ENCODE data around the gene NDST3.
A peak's percentile ranks its signal among the peaks of the same experiment; 100 is the strongest.

Gene NDST3

GRCh38 chr4:118173956-118174725 is 139.9 kb downstream of the NDST3 start:
- DNase-seq (ENCODE audit: low read depth in 4 of 4, low spot score in 1 of 4): no peak

GRCh38 chr4:118175506-118175905 is 141.2 kb downstream of the NDST3 start:
- no peak for DNase-seq (ENCODE audit: low read depth in 4 of 4, low spot score in 1 of 4)

- DNase-seq (ENCODE audit: low read depth in 4 of 4, low spot score in 1 of 4): no peak
These were observed 142.8 kb downstream of the NDST3 start for GRCh38 chr4:118177126-118177525.

DNA sequence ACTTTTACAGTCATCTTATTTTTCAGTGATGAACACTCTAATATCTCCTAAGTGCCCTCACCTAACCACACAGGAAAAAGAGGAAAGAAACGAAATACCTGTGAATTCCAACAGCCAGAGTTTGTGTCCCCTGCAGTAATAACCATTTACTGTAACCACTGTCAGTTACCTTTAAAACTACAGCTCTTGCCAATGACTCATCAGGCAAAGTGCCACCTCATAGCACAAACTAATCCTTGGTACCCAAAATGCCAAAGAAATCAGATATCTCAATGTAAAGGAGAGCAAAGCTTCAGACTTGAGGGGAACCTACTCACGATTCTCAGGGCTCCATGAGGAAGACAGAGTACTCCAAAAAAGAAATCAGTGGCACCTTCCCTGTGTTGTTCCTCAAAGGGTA is 146.5 kb downstream of the NDST3 start:
- no peak for DNase-seq (ENCODE audit: low read depth in 4 of 4, low spot score in 1 of 4)

DNA sequence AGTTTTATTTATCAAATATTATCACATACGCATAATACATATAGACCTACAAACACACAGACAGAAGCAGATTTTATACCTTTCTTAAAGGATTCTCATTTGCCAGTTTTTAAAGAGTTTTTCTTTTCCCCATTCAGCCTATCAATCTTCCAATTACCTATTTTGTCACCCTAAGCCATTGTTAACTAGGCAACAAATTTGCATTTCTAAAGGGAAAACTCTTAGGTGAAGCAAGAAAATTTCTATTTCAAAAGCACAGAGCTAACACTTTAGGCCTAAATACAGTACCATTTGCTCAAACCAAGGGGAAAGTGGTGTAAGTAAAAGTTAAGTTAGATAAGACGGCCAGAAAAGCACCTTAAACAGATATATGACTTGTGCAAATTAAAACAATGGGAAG is 156.6 kb downstream of the NDST3 start:
- DNase-seq (ENCODE audit: low read depth in 4 of 4, low spot score in 1 of 4): no peak

DNA sequence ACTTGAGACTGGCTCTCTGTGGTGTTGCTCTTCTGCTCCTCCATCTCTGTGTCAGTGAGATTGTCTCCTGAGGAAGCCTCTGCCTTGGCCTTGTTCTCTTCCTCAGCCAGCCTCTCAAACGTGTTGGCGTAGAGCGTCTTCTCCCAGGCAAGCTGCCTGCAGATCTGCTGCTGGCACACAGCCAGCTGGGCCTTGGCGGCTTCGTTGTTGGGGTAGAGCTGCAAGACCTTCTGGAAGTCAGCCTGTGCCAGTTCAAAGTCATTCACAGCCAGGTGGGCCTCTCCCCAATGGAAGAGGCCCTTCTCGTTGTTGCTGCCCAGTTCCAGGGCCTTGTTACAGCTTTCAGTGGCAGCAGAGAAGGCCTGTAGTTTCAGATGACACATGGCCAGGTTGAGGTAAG is 159.1 kb downstream of the NDST3 start:
- no peak for DNase-seq (ENCODE audit: low read depth in 4 of 4, low spot score in 1 of 4)

- no peak for DNase-seq (ENCODE audit: low read depth in 4 of 4, low spot score in 1 of 4)
These were observed 172.3 kb downstream of the NDST3 start for GRCh38 chr4:118206627-118207026.

DNA sequence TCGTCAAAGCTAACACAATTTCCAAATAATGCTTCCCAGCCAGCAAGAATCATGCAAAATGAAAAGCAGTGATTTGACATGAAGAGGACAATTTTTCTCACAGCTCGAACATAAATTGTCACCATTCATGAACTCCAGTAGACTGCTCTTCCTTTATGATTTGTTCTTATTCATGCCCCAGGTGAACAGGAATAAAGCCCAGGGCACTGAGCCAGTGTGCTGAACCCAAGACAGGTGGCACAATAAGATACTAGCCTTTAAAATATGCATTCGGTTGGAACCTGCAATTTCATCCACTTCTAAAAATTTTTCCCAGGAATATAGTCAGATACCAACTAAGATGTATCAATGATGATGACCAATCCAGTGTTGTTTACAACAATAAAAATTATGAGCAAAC is 178.8 kb downstream of the NDST3 start:
- no peak for DNase-seq (ENCODE audit: low read depth in 4 of 4, low spot score in 1 of 4)

- no peak for DNase-seq (ENCODE audit: low read depth in 4 of 4, low spot score in 1 of 4)
These were observed 181.5 kb downstream of the NDST3 start for GRCh38 chr4:118215826-118216225.

GRCh38 chr4:118221227-118221800 is 187.0 kb downstream of the NDST3 start:
- DNase-seq (ENCODE audit: low read depth in 4 of 4, low spot score in 1 of 4): no peak

GRCh38 chr4:118224243-118224829 is 190.1 kb downstream of the NDST3 start:
- no peak for DNase-seq (ENCODE audit: low read depth in 4 of 4, low spot score in 1 of 4)

GRCh38 chr4:118225511-118225910 is 191.2 kb downstream of the NDST3 start:
- no peak for DNase-seq (ENCODE audit: low read depth in 4 of 4, low spot score in 1 of 4)

DNA sequence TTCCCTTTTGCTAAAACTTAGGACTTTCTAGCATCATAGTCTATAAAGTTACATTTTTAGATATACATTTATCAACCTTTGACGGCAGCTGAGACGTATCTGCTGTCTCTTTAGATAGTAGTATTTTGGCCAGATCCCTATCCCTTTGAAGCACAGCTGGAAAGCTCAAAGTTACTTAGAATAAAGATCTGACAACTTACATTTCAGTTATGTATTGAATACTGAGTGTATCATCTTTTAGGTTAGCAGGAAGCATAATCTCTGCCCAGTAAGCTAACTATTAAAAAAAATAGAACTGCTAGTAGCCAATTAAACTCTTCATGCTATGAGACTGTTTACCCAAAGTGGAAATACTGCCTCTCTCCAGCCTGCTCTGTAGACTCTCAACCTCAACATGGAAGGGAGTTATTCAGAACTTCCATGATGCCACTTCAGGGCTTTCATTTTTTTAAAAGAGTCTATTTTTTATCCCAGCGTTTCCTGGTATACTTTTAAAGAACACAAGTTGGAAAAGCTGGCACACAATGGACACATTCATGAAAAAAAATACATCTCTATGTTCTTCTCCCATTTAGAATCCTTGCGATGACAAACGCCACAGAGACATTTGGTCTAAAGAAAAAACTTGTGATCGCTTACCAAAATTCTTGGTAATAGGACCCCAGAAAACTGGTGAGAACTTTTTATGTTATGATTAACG is 192.2 kb downstream of the NDST3 start:
- no peak for DNase-seq (ENCODE audit: low read depth in 4 of 4, low spot score in 1 of 4)

- DNase-seq (ENCODE audit: low read depth in 4 of 4, low spot score in 1 of 4): no peak
These were observed 201.4 kb downstream of the NDST3 start for GRCh38 chr4:118235566-118236120.

GRCh38 chr4:118237531-118237930 is 203.2 kb downstream of the NDST3 start:
- DNase-seq (ENCODE audit: low read depth in 4 of 4, low spot score in 1 of 4): no peak

- no peak for DNase-seq (ENCODE audit: low read depth in 4 of 4, low spot score in 1 of 4)
These were observed 215.6 kb downstream of the NDST3 start for GRCh38 chr4:118249890-118250289.

- no peak for DNase-seq (ENCODE audit: low read depth in 4 of 4, low spot score in 1 of 4)
These were observed 220.1 kb downstream of the NDST3 start for GRCh38 chr4:118254368-118254767.

GRCh38 chr4:118259111-118259510 is 224.8 kb downstream of the NDST3 start:
- DNase-seq (ENCODE audit: low read depth in 4 of 4, low spot score in 1 of 4): no peak

GRCh38 chr4:118260309-118260708 is 226.0 kb downstream of the NDST3 start:
- DNase-seq (ENCODE audit: low read depth in 4 of 4, low spot score in 1 of 4): no peak

GRCh38 chr4:118264096-118264495 is 229.8 kb downstream of the NDST3 start:
- DNase-seq (ENCODE audit: low read depth in 4 of 4, low spot score in 1 of 4): no peak

DNA sequence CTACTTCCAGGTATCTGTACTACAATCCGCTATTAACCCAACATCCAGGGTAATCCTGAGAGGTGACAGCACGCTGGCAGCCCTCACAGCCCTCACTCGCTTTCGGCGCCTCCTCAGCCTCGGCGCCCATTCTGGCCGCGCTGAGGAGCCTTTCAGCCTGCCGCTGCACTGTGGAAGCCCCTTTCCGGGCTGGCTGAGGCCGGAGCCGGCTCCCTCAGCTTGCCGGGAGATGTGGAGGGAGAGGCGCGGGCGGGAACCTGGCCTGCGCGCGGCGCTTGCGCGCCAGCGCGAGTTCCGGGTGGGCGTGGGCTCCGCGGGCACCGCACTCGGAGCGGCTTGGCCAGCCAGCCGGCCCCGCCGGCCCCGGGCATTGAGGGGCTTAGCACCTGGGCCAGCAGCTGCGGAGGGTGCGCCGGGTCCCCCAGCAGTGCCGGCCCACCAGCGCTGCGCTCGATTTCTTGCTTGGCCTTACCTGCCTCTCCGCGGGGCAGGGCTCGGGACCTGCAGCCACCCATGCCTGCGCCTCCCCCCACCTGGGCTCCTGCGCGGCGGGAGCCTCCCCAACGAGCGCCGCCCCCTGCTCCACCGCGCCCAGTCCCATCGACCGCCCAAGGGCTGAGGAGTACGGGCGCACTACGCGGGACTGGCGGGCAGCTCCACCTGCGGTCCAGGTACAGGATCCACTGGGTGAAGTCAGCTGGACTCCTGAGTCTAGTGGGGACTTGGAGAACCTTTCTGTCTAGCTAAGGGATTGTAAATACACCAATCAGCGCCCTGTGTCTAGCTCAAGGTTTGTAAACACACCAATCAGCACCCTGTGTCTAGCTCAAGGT is 231.2 kb downstream of the NDST3 start:
- peak in 1 of 4 experiments; percentile 20 for DNase-seq (ENCODE audit: low read depth in 4 of 4, low spot score in 1 of 4)

Measured in stimulated activated CD4-positive, alpha-beta T cell treated with anti-CD3 and anti-CD28 coated beads, Interleukin-1b, Interleukin-23, amount 100 ng/mL, for 24 hours (primary cell).